ENCODE data around the gene DUXB. TPM values are rescaled to one million over a fixed set of nuclear protein-coding genes. Genes with fewer than 3 reads are reported as not detected.

Gene DUXB
- total and polyA plus RNA-seq, 4 donors: 0.42 TPM; not detected in 3

GRCh38 chr16:75648265-75649076 lies 52.8 kb downstream of the DUXB start:
- H3K4me1 ChIP-seq (ENCODE audit: control insufficient read depth in 4 of 4, insufficient read depth in 4 of 4, low read length in 3 of 4): peaks cover 9 to 56% (median 35%) of the 10 kb centered on the region in 4 donors
- no peak for TF ChIP-seq MAX (IDR thresholded peaks at IDR 0.05)
- peak; percentile 2 for TF ChIP-seq CTCF (IDR thresholded peaks at IDR 0.05; ENCODE audit: low read depth, low read length, missing input control)
- no peak for TF ChIP-seq SP1 (IDR thresholded peaks at IDR 0.05)
- no peak for TF ChIP-seq ATF3 (IDR thresholded peaks at IDR 0.05)
- TF ChIP-seq RXRA (IDR thresholded peaks at IDR 0.05): no peak
- no peak for TF ChIP-seq HNF4A (conservative IDR thresholded peaks at IDR 0.05)
- TF ChIP-seq JUND (IDR thresholded peaks at IDR 0.05): no peak
- TF ChIP-seq GABPA (IDR thresholded peaks at IDR 0.05 in 1 of 2, conservative IDR thresholded peaks at IDR 0.05 in 1 of 2): peak in 1 of 2 donors; percentile 50
- TF ChIP-seq TAF1 (conservative IDR thresholded peaks at IDR 0.05): no peak
- TF ChIP-seq YY1 (IDR thresholded peaks at IDR 0.05): peak; percentile 98
- peak; percentile 17 for TF ChIP-seq FOXA2 (IDR thresholded peaks at IDR 0.05)
- TF ChIP-seq, protein P1, sequence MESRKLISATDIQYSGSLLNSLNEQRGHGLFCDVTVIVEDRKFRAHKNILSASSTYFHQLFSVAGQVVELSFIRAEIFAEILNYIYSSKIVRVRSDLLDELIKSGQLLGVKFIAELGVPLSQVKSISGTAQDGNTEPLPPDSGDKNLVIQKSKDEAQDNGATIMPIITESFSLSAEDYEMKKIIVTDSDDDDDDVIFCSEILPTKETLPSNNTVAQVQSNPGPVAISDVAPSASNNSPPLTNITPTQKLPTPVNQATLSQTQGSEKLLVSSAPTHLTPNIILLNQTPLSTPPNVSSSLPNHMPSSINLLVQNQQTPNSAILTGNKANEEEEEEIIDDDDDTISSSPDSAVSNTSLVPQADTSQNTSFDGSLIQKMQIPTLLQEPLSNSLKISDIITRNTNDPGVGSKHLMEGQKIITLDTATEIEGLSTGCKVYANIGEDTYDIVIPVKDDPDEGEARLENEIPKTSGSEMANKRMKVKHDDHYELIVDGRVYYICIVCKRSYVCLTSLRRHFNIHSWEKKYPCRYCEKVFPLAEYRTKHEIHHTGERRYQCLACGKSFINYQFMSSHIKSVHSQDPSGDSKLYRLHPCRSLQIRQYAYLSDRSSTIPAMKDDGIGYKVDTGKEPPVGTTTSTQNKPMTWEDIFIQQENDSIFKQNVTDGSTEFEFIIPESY (IDR thresholded peaks at IDR 0.05): no peak
- TF ChIP-seq HNF4G (IDR thresholded peaks at IDR 0.05): no peak
- TF ChIP-seq, protein P2, sequence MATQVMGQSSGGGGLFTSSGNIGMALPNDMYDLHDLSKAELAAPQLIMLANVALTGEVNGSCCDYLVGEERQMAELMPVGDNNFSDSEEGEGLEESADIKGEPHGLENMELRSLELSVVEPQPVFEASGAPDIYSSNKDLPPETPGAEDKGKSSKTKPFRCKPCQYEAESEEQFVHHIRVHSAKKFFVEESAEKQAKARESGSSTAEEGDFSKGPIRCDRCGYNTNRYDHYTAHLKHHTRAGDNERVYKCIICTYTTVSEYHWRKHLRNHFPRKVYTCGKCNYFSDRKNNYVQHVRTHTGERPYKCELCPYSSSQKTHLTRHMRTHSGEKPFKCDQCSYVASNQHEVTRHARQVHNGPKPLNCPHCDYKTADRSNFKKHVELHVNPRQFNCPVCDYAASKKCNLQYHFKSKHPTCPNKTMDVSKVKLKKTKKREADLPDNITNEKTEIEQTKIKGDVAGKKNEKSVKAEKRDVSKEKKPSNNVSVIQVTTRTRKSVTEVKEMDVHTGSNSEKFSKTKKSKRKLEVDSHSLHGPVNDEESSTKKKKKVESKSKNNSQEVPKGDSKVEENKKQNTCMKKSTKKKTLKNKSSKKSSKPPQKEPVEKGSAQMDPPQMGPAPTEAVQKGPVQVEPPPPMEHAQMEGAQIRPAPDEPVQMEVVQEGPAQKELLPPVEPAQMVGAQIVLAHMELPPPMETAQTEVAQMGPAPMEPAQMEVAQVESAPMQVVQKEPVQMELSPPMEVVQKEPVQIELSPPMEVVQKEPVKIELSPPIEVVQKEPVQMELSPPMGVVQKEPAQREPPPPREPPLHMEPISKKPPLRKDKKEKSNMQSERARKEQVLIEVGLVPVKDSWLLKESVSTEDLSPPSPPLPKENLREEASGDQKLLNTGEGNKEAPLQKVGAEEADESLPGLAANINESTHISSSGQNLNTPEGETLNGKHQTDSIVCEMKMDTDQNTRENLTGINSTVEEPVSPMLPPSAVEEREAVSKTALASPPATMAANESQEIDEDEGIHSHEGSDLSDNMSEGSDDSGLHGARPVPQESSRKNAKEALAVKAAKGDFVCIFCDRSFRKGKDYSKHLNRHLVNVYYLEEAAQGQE (IDR thresholded peaks at IDR 0.05): no peak
- TF ChIP-seq FOXA1 (IDR thresholded peaks at IDR 0.05): no peak
- no peak for TF ChIP-seq NR2F2 (IDR thresholded peaks at IDR 0.05)
- no peak for TF ChIP-seq EGR1 (IDR thresholded peaks at IDR 0.05; ENCODE audit: low read depth in 2 of 2)
- no peak for TF ChIP-seq RAD21 (IDR thresholded peaks at IDR 0.05)

More at GRCh38 chr16:75648265-75649076, 52.8 kb downstream of the DUXB start:
- peaks cover 0 to 9% (median 2%) of the 10 kb centered on the region in 4 donors for H3K36me3 ChIP-seq (ENCODE audit: control insufficient read depth in 4 of 4, insufficient read depth in 3 of 4, low read depth in 1 of 4, low read length in 3 of 4)
- no peaks in the 10 kb centered on the region for H3K9me3 ChIP-seq (ENCODE audit: control insufficient read depth in 4 of 4, low read length in 3 of 4)
- H3K27me3 ChIP-seq (ENCODE audit: control insufficient read depth in 4 of 4, insufficient read depth in 4 of 4, low read length in 3 of 4): no peaks in the 10 kb centered on the region
- peak overlapping the region; percentile 55 to 95 for H3K9ac ChIP-seq (ENCODE audit: low read depth in 1 of 2, low read length in 2 of 2)
- peak; percentile 90 for DNase-seq (ENCODE audit: low spot score)
- under 1% methylated on average over 62 of the region's 62 CpGs for WGBS
- H3K27ac ChIP-seq (ENCODE audit: low read depth in 1 of 2, low read length in 2 of 2): peak overlapping the region; percentile 87 to 91
- H3K4me3 ChIP-seq (ENCODE audit: low read depth in 1 of 3, low read length in 3 of 3): peak overlapping the region; percentile 89 to 100 (median 100)

Measured in liver (tissue), 9 donors.